GM23338 (cell line): Measurements from ENCODE around the gene ACOXL. TPM values are rescaled to one million over a fixed set of nuclear protein-coding genes. Genes with fewer than 3 reads are reported as not detected.

Experiments used
- ATAC-seq: fragments of 200-7000 bp; cut with Tn5 transposase; 3 replicates; pipeline ENCODE4 v1.9.1; 2020
- DNase-seq: peaks from one replicate; pipeline ENCODE4 v3.0.0-alpha.2; 2015; ENCODE audit warnings: low spot score
- H2AFZ ChIP-seq: fragments of 200-600 bp; sonication (generic); 2 replicates; pipeline ENCODE4 v1.8.0; 2016; ENCODE audit warnings: antibody characterized with exemption, mild to moderate bottlenecking, moderate library complexity
- H3F3A ChIP-seq: fragments of 200-600 bp; sonication (generic); replicated peaks from 2 replicates; pipeline ENCODE4 v1.8.0; 2017; ENCODE audit warnings: antibody characterized with exemption, mixed run types, low read depth
- H3K27ac ChIP-seq: fragments of 200-600 bp; sonication (generic); 2 replicates; pipeline ENCODE4 v1.6.1; 2016; ENCODE audit warnings: low read depth
- H3K27me3 ChIP-seq: fragments of 200-600 bp; sonication (generic); 2 replicates; pipeline ENCODE4 v1.8.0; 2016; ENCODE audit warnings: mild to moderate bottlenecking, mixed run types, moderate library complexity; ENCODE audit not compliant: insufficient read depth
- H3K36me3 ChIP-seq: fragments of 200-600 bp; sonication (generic); 2 replicates; pipeline ENCODE4 v1.8.0; 2016; ENCODE audit warnings: mild to moderate bottlenecking; ENCODE audit not compliant: insufficient read depth
- H3K4me1 ChIP-seq: fragments of 200-600 bp; sonication (generic); 2 replicates; pipeline ENCODE4 v1.8.0; 2016; ENCODE audit warnings: mild to moderate bottlenecking, moderate library complexity; ENCODE audit not compliant: insufficient read depth
- H3K4me2 ChIP-seq: fragments of 200-600 bp; sonication (generic); 2 replicates; pipeline ENCODE4 v1.7.1; 2017; ENCODE audit warnings: mixed run types
- H3K4me3 ChIP-seq: fragments of 200-600 bp; sonication (generic); 2 replicates; pipeline ENCODE4 v1.6.1; 2016; ENCODE audit warnings: mixed run types
- H3K79me2 ChIP-seq: fragments of 200-600 bp; sonication (generic); replicated peaks from 2 replicates; pipeline ENCODE4 v1.8.0; 2017; ENCODE audit warnings: mild to moderate bottlenecking; ENCODE audit not compliant: insufficient read depth
- H3K9me2 ChIP-seq: fragments of 200-600 bp; sonication (generic); 2 replicates; pipeline ENCODE4 v1.8.0; 2017; ENCODE audit not compliant: insufficient read depth
- H4K20me1 ChIP-seq: fragments of 200-600 bp; sonication (generic); replicated peaks from 2 replicates; pipeline ENCODE4 v1.8.0; 2017; ENCODE audit warnings: mild to moderate bottlenecking; ENCODE audit not compliant: insufficient read depth
- H3K27ac Mint-ChIP-seq: 2 replicates; pipeline ENCODE4 v1.8.0; 2020; ENCODE audit warnings: inconsistent platforms, mild to moderate bottlenecking, moderate library complexity, mixed read lengths
- H3K27me3 Mint-ChIP-seq: 3 replicates; pipeline ENCODE4 v1.8.0; 2022; ENCODE audit warnings: low read depth, mild to moderate bottlenecking, moderate library complexity, mixed read lengths, inconsistent platforms; ENCODE audit not compliant: insufficient read depth, poor library complexity
- H3K36me3 Mint-ChIP-seq: 3 replicates; pipeline ENCODE4 v1.8.0; 2021; ENCODE audit warnings: low read depth, mild to moderate bottlenecking, inconsistent platforms, moderate library complexity, mixed read lengths
- H3K4me1 Mint-ChIP-seq: 3 replicates; pipeline ENCODE4 v1.8.0; 2020; ENCODE audit warnings: mild to moderate bottlenecking, inconsistent platforms, mixed read lengths
- H3K4me3 Mint-ChIP-seq: 3 replicates; pipeline ENCODE4 v1.8.0; 2021; ENCODE audit warnings: moderate library complexity, mild to moderate bottlenecking, inconsistent platforms, mixed read lengths
- H3K9me3 Mint-ChIP-seq: 3 replicates; pipeline ENCODE4 v1.8.0; 2020; ENCODE audit warnings: moderate library complexity, mild to moderate bottlenecking, inconsistent platforms, mixed read lengths
- CREB1 ChIP-seq: fragments of 250-450 bp; sonication (Bioruptor Pico); IDR thresholded peaks from 2 replicates; pipeline ENCODE4 v1.5.0; 2020; ENCODE audit warnings: low read depth, mild to moderate bottlenecking, moderate library complexity
- CTCF ChIP-seq, 2 experiments: fragments of 200-600 bp in 1 of 2; sonication (generic) in 1 of 2; conservative IDR thresholded peaks; 2 replicates each; pipeline versions ENCODE4 v1.5.1 to v1.6.1; 2016 to 2017; ENCODE audit warnings: antibody characterized with exemption in 2 of 2, low read depth in 2 of 2, mild to moderate bottlenecking in 2 of 2, moderate library complexity in 1 of 2
- ETS1 ChIP-seq: IDR thresholded peaks from 2 replicates; pipeline ENCODE4 v1.6.1; 2016; ENCODE audit warnings: antibody characterized with exemption
- EZH2 ChIP-seq: fragments of 200-600 bp; sonication (generic); IDR thresholded peaks from one replicate; pipeline ENCODE4 v1.8.0; 2017; ENCODE audit warnings: antibody characterized with exemption, mild to moderate bottlenecking, low read depth; ENCODE audit not compliant: unreplicated experiment
- EZH2phosphoT487 ChIP-seq: fragments of 200-600 bp; sonication (generic); IDR thresholded peaks from one replicate; pipeline ENCODE4 v1.8.1; 2018; ENCODE audit warnings: antibody characterized with exemption; ENCODE audit not compliant: unreplicated experiment
- JUNB ChIP-seq: IDR thresholded peaks from one replicate; pipeline ENCODE4 v1.6.1; 2016; ENCODE audit warnings: antibody characterized with exemption; ENCODE audit not compliant: unreplicated experiment
- NANOG ChIP-seq: IDR thresholded peaks from 2 replicates; pipeline ENCODE4 v1.6.1; 2016; ENCODE audit warnings: antibody characterized with exemption, borderline replicate concordance
- POLR2AphosphoS5 ChIP-seq: IDR thresholded peaks from 2 replicates; pipeline ENCODE4 v1.6.1; 2016; ENCODE audit warnings: antibody characterized with exemption, low read depth
- REST ChIP-seq: IDR thresholded peaks from one replicate; pipeline ENCODE4 v1.6.1; 2018; ENCODE audit warnings: antibody characterized with exemption; ENCODE audit not compliant: unreplicated experiment
- STAT1 ChIP-seq: IDR thresholded peaks from one replicate; pipeline ENCODE4 v1.6.1; 2016; ENCODE audit warnings: antibody characterized with exemption; ENCODE audit not compliant: unreplicated experiment
- ZNF114 ChIP-seq: fragments of 250-450 bp; sonication (Bioruptor Pico); IDR thresholded peaks from 2 replicates; pipeline ENCODE4 v1.5.0; 2020; ENCODE audit warnings: mild to moderate bottlenecking, moderate library complexity
- ZNF331 ChIP-seq: fragments of 250-450 bp; sonication (Bioruptor Pico); IDR thresholded peaks from 2 replicates; pipeline ENCODE4 v1.5.0; 2020; ENCODE audit warnings: low read depth, mild to moderate bottlenecking, moderate library complexity
- ZNF462 ChIP-seq: fragments of 250-450 bp; sonication (Bioruptor Pico); IDR thresholded peaks from 2 replicates; pipeline ENCODE4 v1.5.0; 2020; ENCODE audit warnings: mild to moderate bottlenecking, moderate library complexity
- polyA plus RNA-seq: library from polyadenylated mRNA; unstranded; fragments of >200 nt; fragmentation: Nextera tagmentation; extraction: Ambion mirVana; gene quantifications from 2 replicates; pipeline ENCODE4 v1.2.1, GENCODE V29; 2016
- total RNA-seq: library from RNA; depleted of rRNA; stranded (reverse); fragments of >200 nt; shearing (Covaris generic); gene quantifications from 2 replicates; pipeline ENCODE4 v1.2.3, GENCODE V29; 2014

The ACOXL gene
- total and polyA plus RNA-seq, 2 experiments from 2014 or later, result 9.0 to 14.7 TPM

- Mint-ChIP-seq H3K27me3 (peaks cover 5% of the 10 kb centered on the region), H3K4me1 (no peaks in the 10 kb centered on the region), H3K9me3 (peaks cover 12% of the 10 kb centered on the region; the same call in 2 of the 3 replicates), H3K27ac (no peak overlapping the region), H3K4me3 (no peak overlapping the region), H3K36me3 (peaks cover 25% of the 10 kb centered on the region)
- Histone ChIP-seq H3K4me3 (no peak overlapping the region), H3K9me2 (peaks cover 9% of the 10 kb centered on the region; the same call in 1 of the 2 replicates), H3K27ac (no peak overlapping the region), H3K79me2 (no peaks in the 10 kb centered on the region), H2AFZ (no peak overlapping the region), H3K27me3 (no peaks in the 10 kb centered on the region), H3K4me1 (no peaks in the 10 kb centered on the region), H3F3A (no peaks in the 10 kb centered on the region), H4K20me1 (no peaks in the 10 kb centered on the region), H3K4me2 (no peak overlapping the region), H3K36me3 (0 out of 2 replicates have a peak, but pooled peaks cover 10% of the 10 kb centered on the region)
- ATAC-seq (no peak), DNase-seq (no peak)
- TF ChIP-seq ETS1, result no peak
- TF ChIP-seq STAT1, result no peak
- TF ChIP-seq REST, result no peak
- no peak for TF ChIP-seq CREB1 (CRISPR knock-in tag)
- no peak for TF ChIP-seq POLR2AphosphoS5
- no peak for TF ChIP-seq EZH2phosphoT487
- TF ChIP-seq CTCF (conservative IDR thresholded peaks at IDR 0.05; ENCODE audit: low read depth in 2 of 2), result no peak
- no peak for TF ChIP-seq NANOG
- TF ChIP-seq ZNF331 (CRISPR knock-in tag), result no peak
- no peak for TF ChIP-seq ZNF114
- TF ChIP-seq EZH2, result no peak
- TF ChIP-seq JUNB, result no peak
- no peak for TF ChIP-seq ZNF462 (CRISPR knock-in tag)
Measured at GRCh38 chr2:110819711-110820110, 87.3 kb downstream of the ACOXL start.
